HEK293 (cell line): Measurements from ENCODE around the gene LRRC8C.

Experiments used
- CTCF ChIA-PET: fragments of 350-600 bp; formaldehyde crosslinking; extraction: SDS; loops from one replicate; lab custom pipeline; 2021; ENCODE audit warnings: antibody characterized with exemption; lab: Yijun Ruan, JAX
- POLR2A ChIA-PET: fragments of 300-600 bp; formaldehyde crosslinking; extraction: SDS; loops from one replicate; lab custom pipeline; 2020; ENCODE audit warnings: antibody characterized with exemption, inconsistent platforms; lab: Yijun Ruan, JAX
- H3K27ac ChIP-seq: fragments of 200-500 bp; sonication (Bioruptor generic); 2 replicates; pipeline ENCODE4 v1.5.1; 2014; ENCODE audit warnings: low read depth, low read length, control low read depth, inconsistent platforms; ENCODE audit errors: extremely low read depth
- H3K36me3 ChIP-seq, 2 experiments: fragments of 200-500 bp in 1 of 2; sonication (Bioruptor generic) in 1 of 2; 1 replicate in 1 of 2; 2 replicates in 1 of 2; pipeline ENCODE4 v1.5.1; 2014 to 2017; ENCODE audit warnings: inconsistent platforms in 2 of 2, low read length in 2 of 2; ENCODE audit not compliant: control insufficient read depth in 2 of 2, insufficient read depth in 1 of 2
- H3K4me1 ChIP-seq: fragments of 200-500 bp; sonication (Bioruptor generic); 2 replicates; pipeline ENCODE4 v1.5.1; 2014; ENCODE audit warnings: mild to moderate bottlenecking, low read length, inconsistent platforms; ENCODE audit not compliant: control insufficient read depth, insufficient read depth
- H3K4me3 ChIP-seq: 2 replicates; pipeline ENCODE4 v1.5.1; 2011; ENCODE audit warnings: low read depth, mild to moderate bottlenecking, control low read depth, low read length, moderate library complexity
- H3K9me3 ChIP-seq: fragments of 200-500 bp; sonication (Bioruptor generic); 2 replicates; pipeline ENCODE4 v1.5.1; 2014; ENCODE audit warnings: low read depth, low read length, inconsistent platforms; ENCODE audit not compliant: control insufficient read depth, insufficient read depth
- BCL11B ChIP-seq: fragments of 450-650 bp; formaldehyde crosslinking; IDR thresholded peaks from 2 replicates; pipeline ENCODE4 v1.5.1; 2016; ENCODE audit warnings: low read depth, missing biosample characterization, missing genetic modification characterization
- FEZF1 ChIP-seq: fragments of 450-650 bp; formaldehyde crosslinking; IDR thresholded peaks from 2 replicates; pipeline ENCODE4 v1.5.1; 2016; ENCODE audit warnings: missing biosample characterization, missing genetic modification characterization
- GLI2 ChIP-seq: fragments of 450-650 bp; formaldehyde crosslinking; IDR thresholded peaks from 2 replicates; pipeline ENCODE4; 2017; ENCODE audit warnings: missing biosample characterization, missing genetic modification characterization, low read depth, borderline replicate concordance
- GLI4 ChIP-seq: fragments of 450-650 bp; formaldehyde crosslinking; IDR thresholded peaks from 2 replicates; pipeline ENCODE4 v1.5.1; 2016; ENCODE audit warnings: missing biosample characterization, missing genetic modification characterization
- KLF9 ChIP-seq: fragments of 450-650 bp; formaldehyde crosslinking; IDR thresholded peaks from 2 replicates; pipeline ENCODE4 v1.5.1; 2016; ENCODE audit warnings: missing biosample characterization, missing genetic modification characterization, low read depth
- MZF1 ChIP-seq: fragments of 450-650 bp; formaldehyde crosslinking; IDR thresholded peaks from 2 replicates; pipeline ENCODE4 v1.5.1; 2017; ENCODE audit warnings: missing biosample characterization, missing genetic modification characterization, borderline replicate concordance
- ZBTB26 ChIP-seq: fragments of 450-650 bp; formaldehyde crosslinking; optimal IDR thresholded peaks from 2 replicates; pipeline ENCODE3; 2016; ENCODE audit warnings: missing biosample characterization, mild to moderate bottlenecking, missing genetic modification characterization
- ZFP3 ChIP-seq: fragments of 450-650 bp; formaldehyde crosslinking; IDR thresholded peaks from 2 replicates; pipeline ENCODE4 v1.5.1; 2016; ENCODE audit warnings: low read depth, missing biosample characterization, missing genetic modification characterization
- ZNF133 ChIP-seq: fragments of 450-650 bp; formaldehyde crosslinking; IDR thresholded peaks from 2 replicates; pipeline ENCODE4 v1.5.1; 2016; ENCODE audit warnings: missing biosample characterization, missing genetic modification characterization
- ZNF202 ChIP-seq: fragments of 450-650 bp; formaldehyde crosslinking; IDR thresholded peaks from 2 replicates; pipeline ENCODE4 v1.5.1; 2016; ENCODE audit warnings: missing biosample characterization, missing genetic modification characterization, borderline replicate concordance
- ZNF223 ChIP-seq: fragments of 450-650 bp; formaldehyde crosslinking; IDR thresholded peaks from 2 replicates; pipeline ENCODE4 v1.5.1; 2016; ENCODE audit warnings: missing biosample characterization, missing genetic modification characterization
- ZNF341 ChIP-seq: fragments of 450-650 bp; formaldehyde crosslinking; IDR thresholded peaks from 2 replicates; pipeline ENCODE4; 2016; ENCODE audit warnings: low read depth, missing biosample characterization, missing genetic modification characterization
- ZNF501 ChIP-seq: fragments of 450-650 bp; formaldehyde crosslinking; IDR thresholded peaks from 2 replicates; pipeline ENCODE4 v1.5.1; 2016; ENCODE audit warnings: missing biosample characterization, missing genetic modification characterization
- ZNF518A ChIP-seq: fragments of 450-650 bp; formaldehyde crosslinking; conservative IDR thresholded peaks from 2 replicates; pipeline ENCODE4 v1.5.1; 2016; ENCODE audit warnings: low read depth, missing biosample characterization, missing genetic modification characterization
- ZNF600 ChIP-seq: fragments of 450-650 bp; formaldehyde crosslinking; IDR thresholded peaks from 2 replicates; pipeline ENCODE4 v1.5.1; 2016; ENCODE audit warnings: missing biosample characterization, missing genetic modification characterization
- ZNF626 ChIP-seq: fragments of 450-650 bp; sonication (Bioruptor Pico); formaldehyde crosslinking; IDR thresholded peaks from 2 replicates; pipeline ENCODE4 v1.5.1; 2018; ENCODE audit warnings: missing biosample characterization, missing genetic modification characterization, inconsistent platforms
- ZNF664 ChIP-seq: fragments of 450-650 bp; formaldehyde crosslinking; IDR thresholded peaks from 2 replicates; pipeline ENCODE4 v1.5.1; 2016; ENCODE audit warnings: missing biosample characterization, missing genetic modification characterization
- ZSCAN30 ChIP-seq: fragments of 450-650 bp; IDR thresholded peaks from 2 replicates; pipeline ENCODE4 v1.5.1; 2018; ENCODE audit warnings: missing biosample characterization, mild to moderate bottlenecking, missing genetic modification characterization, moderate library complexity
- ZXDB ChIP-seq: fragments of 450-650 bp; formaldehyde crosslinking; IDR thresholded peaks from 2 replicates; pipeline ENCODE4 v1.5.1; 2016; ENCODE audit warnings: missing biosample characterization, missing genetic modification characterization
- TF ChIP-seq, protein P1 (sequence below): fragments of 450-650 bp; formaldehyde crosslinking; IDR thresholded peaks from 2 replicates; pipeline ENCODE4; 2016; ENCODE audit warnings: missing biosample characterization, missing genetic modification characterization
- TF ChIP-seq, protein P2 (sequence below): fragments of 450-650 bp; formaldehyde crosslinking; IDR thresholded peaks from 2 replicates; pipeline ENCODE4 v1.5.1; 2016; ENCODE audit warnings: missing biosample characterization, missing genetic modification characterization
- TF ChIP-seq, protein P3 (sequence below): fragments of 450-650 bp; formaldehyde crosslinking; IDR thresholded peaks from 2 replicates; pipeline ENCODE4 v1.5.1; 2017; ENCODE audit warnings: missing biosample characterization, missing genetic modification characterization
- TF ChIP-seq, protein P4 (sequence below): fragments of 450-650 bp; formaldehyde crosslinking; IDR thresholded peaks from 2 replicates; pipeline ENCODE4 v1.5.1; 2016; ENCODE audit warnings: missing biosample characterization, missing genetic modification characterization

Gene LRRC8C

GRCh38 chr1:89753761-89754160, 120.8 kb downstream of the LRRC8C start:
- Histone ChIP-seq H3K9me3 (no peaks in the 10 kb centered on the region), H3K4me1 (no peaks in the 10 kb centered on the region), H3K36me3 (no peaks in the 10 kb centered on the region), H3K4me3 (no peak overlapping the region)
- CTCF ChIA-PET: interaction anchor here (1.7 kb wide), 1 partner anchor 9 kb away, joined by 11 read pairs; no protein-coding TSS in a partner anchor
- POLR2A ChIA-PET: no interaction called here
- no peak for TF ChIP-seq GLI2
- TF ChIP-seq ZNF223: no peak
- no peak for TF ChIP-seq GLI4 (tag by site-specific recombination)
- TF ChIP-seq, protein P1, sequence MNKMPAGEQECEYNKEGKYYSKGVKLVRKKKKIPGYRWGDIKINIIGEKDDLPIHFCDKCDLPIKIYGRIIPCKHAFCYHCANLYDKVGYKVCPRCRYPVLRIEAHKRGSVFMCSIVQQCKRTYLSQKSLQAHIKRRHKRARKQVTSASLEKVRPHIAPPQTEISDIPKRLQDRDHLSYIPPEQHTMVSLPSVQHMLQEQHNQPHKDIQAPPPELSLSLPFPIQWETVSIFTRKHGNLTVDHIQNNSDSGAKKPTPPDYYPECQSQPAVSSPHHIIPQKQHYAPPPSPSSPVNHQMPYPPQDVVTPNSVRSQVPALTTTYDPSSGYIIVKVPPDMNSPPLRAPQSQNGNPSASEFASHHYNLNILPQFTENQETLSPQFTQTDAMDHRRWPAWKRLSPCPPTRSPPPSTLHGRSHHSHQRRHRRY (tag by site-specific recombination): no peak
- TF ChIP-seq ZBTB26: no peak
- TF ChIP-seq MZF1: no peak
- TF ChIP-seq ZNF341 (tag by site-specific recombination): no peak
- TF ChIP-seq, protein P2, sequence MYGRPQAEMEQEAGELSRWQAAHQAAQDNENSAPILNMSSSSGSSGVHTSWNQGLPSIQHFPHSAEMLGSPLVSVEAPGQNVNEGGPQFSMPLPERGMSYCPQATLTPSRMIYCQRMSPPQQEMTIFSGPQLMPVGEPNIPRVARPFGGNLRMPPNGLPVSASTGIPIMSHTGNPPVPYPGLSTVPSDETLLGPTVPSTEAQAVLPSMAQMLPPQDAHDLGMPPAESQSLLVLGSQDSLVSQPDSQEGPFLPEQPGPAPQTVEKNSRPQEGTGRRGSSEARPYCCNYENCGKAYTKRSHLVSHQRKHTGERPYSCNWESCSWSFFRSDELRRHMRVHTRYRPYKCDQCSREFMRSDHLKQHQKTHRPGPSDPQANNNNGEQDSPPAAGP: no peak
- TF ChIP-seq ZNF133 (tag by site-specific recombination): no peak
- no peak for TF ChIP-seq ZSCAN30 (tag by site-specific recombination)
- no peak for TF ChIP-seq ZNF202
- TF ChIP-seq, protein P3, sequence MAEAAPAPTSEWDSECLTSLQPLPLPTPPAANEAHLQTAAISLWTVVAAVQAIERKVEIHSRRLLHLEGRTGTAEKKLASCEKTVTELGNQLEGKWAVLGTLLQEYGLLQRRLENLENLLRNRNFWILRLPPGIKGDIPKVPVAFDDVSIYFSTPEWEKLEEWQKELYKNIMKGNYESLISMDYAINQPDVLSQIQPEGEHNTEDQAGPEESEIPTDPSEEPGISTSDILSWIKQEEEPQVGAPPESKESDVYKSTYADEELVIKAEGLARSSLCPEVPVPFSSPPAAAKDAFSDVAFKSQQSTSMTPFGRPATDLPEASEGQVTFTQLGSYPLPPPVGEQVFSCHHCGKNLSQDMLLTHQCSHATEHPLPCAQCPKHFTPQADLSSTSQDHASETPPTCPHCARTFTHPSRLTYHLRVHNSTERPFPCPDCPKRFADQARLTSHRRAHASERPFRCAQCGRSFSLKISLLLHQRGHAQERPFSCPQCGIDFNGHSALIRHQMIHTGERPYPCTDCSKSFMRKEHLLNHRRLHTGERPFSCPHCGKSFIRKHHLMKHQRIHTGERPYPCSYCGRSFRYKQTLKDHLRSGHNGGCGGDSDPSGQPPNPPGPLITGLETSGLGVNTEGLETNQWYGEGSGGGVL: no peak
- TF ChIP-seq ZNF626 (tag by site-specific recombination): no peak
- no peak for TF ChIP-seq ZNF501
- no peak for TF ChIP-seq KLF9 (tag by site-specific recombination)
- no peak for TF ChIP-seq ZFP3
- TF ChIP-seq, protein P4, sequence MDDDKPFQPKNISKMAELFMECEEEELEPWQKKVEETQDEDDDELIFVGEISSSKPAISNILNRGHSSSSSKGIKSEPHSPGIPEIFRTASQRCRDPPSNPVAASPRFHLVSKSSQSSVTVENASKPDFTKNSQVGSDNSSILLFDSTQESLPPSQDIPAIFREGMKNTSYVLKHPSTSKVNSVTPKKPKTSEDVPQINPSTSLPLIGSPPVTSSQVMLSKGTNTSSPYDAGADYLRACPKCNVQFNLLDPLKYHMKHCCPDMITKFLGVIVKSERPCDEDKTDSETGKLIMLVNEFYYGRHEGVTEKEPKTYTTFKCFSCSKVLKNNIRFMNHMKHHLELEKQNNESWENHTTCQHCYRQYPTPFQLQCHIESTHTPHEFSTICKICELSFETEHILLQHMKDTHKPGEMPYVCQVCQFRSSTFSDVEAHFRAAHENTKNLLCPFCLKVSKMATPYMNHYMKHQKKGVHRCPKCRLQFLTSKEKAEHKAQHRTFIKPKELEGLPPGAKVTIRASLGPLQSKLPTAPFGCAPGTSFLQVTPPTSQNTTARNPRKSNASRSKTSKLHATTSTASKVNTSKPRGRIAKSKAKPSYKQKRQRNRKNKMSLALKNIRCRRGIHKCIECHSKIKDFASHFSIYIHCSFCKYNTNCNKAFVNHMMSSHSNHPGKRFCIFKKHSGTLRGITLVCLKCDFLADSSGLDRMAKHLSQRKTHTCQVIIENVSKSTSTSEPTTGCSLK (tag by site-specific recombination): no peak
- TF ChIP-seq, all 188 proteins: peak for 0
- H3K27ac ChIP-seq: no peak overlapping the region

- POLR2A ChIA-PET: no interaction called here
- H3K9me3 ChIP-seq: no peaks in the 10 kb centered on the region
- H3K4me1 ChIP-seq: no peaks in the 10 kb centered on the region
- H3K27ac ChIP-seq: no peak overlapping the region
- CTCF ChIA-PET: no interaction called here
- H3K36me3 ChIP-seq: no peaks in the 10 kb centered on the region
- no peak overlapping the region for H3K4me3 ChIP-seq
- TF ChIP-seq ZNF600 (tag by site-specific recombination): no peak
- TF ChIP-seq FEZF1 (tag by site-specific recombination): no peak
- TF ChIP-seq BCL11B (tag by site-specific recombination): no peak
- no peak for TF ChIP-seq ZNF518A (tag by site-specific recombination)
- TF ChIP-seq ZNF664: no peak
- no peak for TF ChIP-seq ZXDB (tag by site-specific recombination)
These were observed 121.6 kb downstream of the LRRC8C start for GRCh38 chr1:89754518-89754917.
